ENCODE data around the gene TMEM233.

DNA sequence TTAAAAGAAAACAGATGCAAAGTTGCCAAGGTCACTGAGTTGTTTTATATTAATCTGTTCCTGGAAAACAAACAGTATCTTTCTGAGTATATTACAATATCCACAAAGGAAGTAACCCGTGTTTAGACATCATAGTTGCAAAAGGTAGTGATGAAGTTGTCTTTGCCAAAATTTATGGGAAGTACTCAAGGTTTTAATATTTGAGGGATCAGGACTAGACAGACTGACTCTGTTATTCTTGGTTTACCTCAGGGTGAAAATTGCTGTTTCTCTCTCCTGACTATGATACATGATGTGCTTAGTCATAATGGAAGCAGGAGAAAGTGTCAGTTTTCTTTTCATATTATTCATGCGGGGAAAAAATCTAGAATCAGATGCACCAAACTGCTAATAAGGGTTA lies 28.3 kb downstream of the TMEM233 start:
- TF ChIP-seq EP300 (IDR thresholded peaks at IDR 0.05; ENCODE audit: borderline replicate concordance) (no peak), RAD21 (IDR thresholded peaks at IDR 0.05; ENCODE audit: low read depth) (no peak), TAF1 (IDR thresholded peaks at IDR 0.05; ENCODE audit: low read depth) (no peak)
- TF ChIP-seq, protein P1, sequence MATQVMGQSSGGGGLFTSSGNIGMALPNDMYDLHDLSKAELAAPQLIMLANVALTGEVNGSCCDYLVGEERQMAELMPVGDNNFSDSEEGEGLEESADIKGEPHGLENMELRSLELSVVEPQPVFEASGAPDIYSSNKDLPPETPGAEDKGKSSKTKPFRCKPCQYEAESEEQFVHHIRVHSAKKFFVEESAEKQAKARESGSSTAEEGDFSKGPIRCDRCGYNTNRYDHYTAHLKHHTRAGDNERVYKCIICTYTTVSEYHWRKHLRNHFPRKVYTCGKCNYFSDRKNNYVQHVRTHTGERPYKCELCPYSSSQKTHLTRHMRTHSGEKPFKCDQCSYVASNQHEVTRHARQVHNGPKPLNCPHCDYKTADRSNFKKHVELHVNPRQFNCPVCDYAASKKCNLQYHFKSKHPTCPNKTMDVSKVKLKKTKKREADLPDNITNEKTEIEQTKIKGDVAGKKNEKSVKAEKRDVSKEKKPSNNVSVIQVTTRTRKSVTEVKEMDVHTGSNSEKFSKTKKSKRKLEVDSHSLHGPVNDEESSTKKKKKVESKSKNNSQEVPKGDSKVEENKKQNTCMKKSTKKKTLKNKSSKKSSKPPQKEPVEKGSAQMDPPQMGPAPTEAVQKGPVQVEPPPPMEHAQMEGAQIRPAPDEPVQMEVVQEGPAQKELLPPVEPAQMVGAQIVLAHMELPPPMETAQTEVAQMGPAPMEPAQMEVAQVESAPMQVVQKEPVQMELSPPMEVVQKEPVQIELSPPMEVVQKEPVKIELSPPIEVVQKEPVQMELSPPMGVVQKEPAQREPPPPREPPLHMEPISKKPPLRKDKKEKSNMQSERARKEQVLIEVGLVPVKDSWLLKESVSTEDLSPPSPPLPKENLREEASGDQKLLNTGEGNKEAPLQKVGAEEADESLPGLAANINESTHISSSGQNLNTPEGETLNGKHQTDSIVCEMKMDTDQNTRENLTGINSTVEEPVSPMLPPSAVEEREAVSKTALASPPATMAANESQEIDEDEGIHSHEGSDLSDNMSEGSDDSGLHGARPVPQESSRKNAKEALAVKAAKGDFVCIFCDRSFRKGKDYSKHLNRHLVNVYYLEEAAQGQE (IDR thresholded peaks at IDR 0.05; ENCODE audit: low read depth): no peak
- TF ChIP-seq, protein P2, sequence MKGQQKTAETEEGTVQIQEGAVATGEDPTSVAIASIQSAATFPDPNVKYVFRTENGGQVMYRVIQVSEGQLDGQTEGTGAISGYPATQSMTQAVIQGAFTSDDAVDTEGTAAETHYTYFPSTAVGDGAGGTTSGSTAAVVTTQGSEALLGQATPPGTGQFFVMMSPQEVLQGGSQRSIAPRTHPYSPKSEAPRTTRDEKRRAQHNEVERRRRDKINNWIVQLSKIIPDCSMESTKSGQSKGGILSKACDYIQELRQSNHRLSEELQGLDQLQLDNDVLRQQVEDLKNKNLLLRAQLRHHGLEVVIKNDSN (IDR thresholded peaks at IDR 0.05): no peak

Data from Ishikawa (cell line).